ENCODE data around the gene EPHA10.

GRCh38 chr1:37714226-37714625 lies 50.7 kb downstream of the EPHA10 start:
- TF ChIP-seq CTCF (IDR thresholded peaks at IDR 0.05; ENCODE audit: low read length): no peak
- TF ChIP-seq EZH2 (IDR thresholded peaks at IDR 0.05; ENCODE audit: borderline replicate concordance, low read length): no peak
